HepG2 (cell line): ENCODE results near the gene TMEM74B. TPM values are rescaled to one million over a fixed set of nuclear protein-coding genes. Genes with fewer than 3 reads are reported as not detected.

Experiments
- ATM ChIP-seq: fragments of 450-650 bp; IDR thresholded peaks from 2 replicates; pipeline ENCODE4 v1.7.1; 2017; ENCODE audit warnings: mild to moderate bottlenecking, borderline replicate concordance
- CREM ChIP-seq, 2 experiments: sonication (generic) in 1 of 2; formaldehyde crosslinking in 1 of 2; IDR thresholded peaks; 2 replicates each; pipeline versions ENCODE4 v1.4.0 to v1.6.1; 2016 to 2020; ENCODE audit warnings: antibody characterized with exemption in 1 of 2, mild to moderate bottlenecking in 1 of 2, missing genetic modification reagents in 1 of 2
- ETV6 ChIP-seq: sonication (generic); formaldehyde crosslinking; conservative IDR thresholded peaks from 2 replicates; pipeline ENCODE4 v1.4.0; 2020; ENCODE audit warnings: missing genetic modification reagents
- FOXA3 ChIP-seq: IDR thresholded peaks from 2 replicates; pipeline ENCODE4 v1.6.1; 2016; ENCODE audit warnings: missing genetic modification reagents, missing compliant biosample characterization
- GABPA ChIP-seq, 2 experiments: IDR thresholded peaks; 2 replicates each; pipeline ENCODE4 v1.6.1; 2011 to 2016; ENCODE audit warnings: low read depth in 2 of 2, low read length in 1 of 2, missing biosample characterization in 1 of 2, missing genetic modification characterization in 1 of 2
- GATAD1 ChIP-seq: IDR thresholded peaks from 2 replicates; pipeline ENCODE4 v1.6.1; 2016; ENCODE audit warnings: missing genetic modification reagents, missing compliant biosample characterization
- GMEB1 ChIP-seq: sonication (generic); formaldehyde crosslinking; IDR thresholded peaks from 2 replicates; pipeline ENCODE4 v1.5.1; 2020; ENCODE audit warnings: missing genetic modification reagents, mild to moderate bottlenecking, borderline replicate concordance
- HOMEZ ChIP-seq: IDR thresholded peaks from 2 replicates; pipeline ENCODE4 v1.6.1; 2016; ENCODE audit warnings: low read depth
- IKZF4 ChIP-seq: sonication (generic); formaldehyde crosslinking; IDR thresholded peaks from 2 replicates; pipeline ENCODE4 v1.5.1; 2020; ENCODE audit warnings: borderline replicate concordance, mild to moderate bottlenecking, low read depth, missing genetic modification reagents; ENCODE audit errors: not compliant biosample characterization
- MZF1 ChIP-seq: sonication (generic); formaldehyde crosslinking; IDR thresholded peaks from 2 replicates; pipeline ENCODE4 v1.8.1; 2023; ENCODE audit warnings: mild to moderate bottlenecking, missing genetic modification reagents, borderline replicate concordance
- NR1H2 ChIP-seq: sonication (generic); formaldehyde crosslinking; IDR thresholded peaks from 2 replicates; pipeline ENCODE4 v1.8.1; 2022; ENCODE audit warnings: low read depth, missing genetic modification reagents, borderline replicate concordance
- RXRB ChIP-seq: IDR thresholded peaks from 2 replicates; pipeline ENCODE4 v1.6.1; 2016; ENCODE audit warnings: borderline replicate concordance, missing genetic modification reagents, missing compliant biosample characterization
- SMAD3 ChIP-seq: sonication (generic); formaldehyde crosslinking; IDR thresholded peaks from 2 replicates; pipeline ENCODE4 v1.4.0; 2020; ENCODE audit warnings: missing genetic modification reagents
- TBL1XR1 ChIP-seq: fragments of 150-350 bp; IDR thresholded peaks from 2 replicates; pipeline ENCODE4 v1.6.1; 2014; ENCODE audit warnings: borderline replicate concordance, low read length; ENCODE audit not compliant: partially characterized antibody
- TCF7 ChIP-seq: sonication (generic); IDR thresholded peaks from 2 replicates; pipeline ENCODE4 v1.6.1; 2016; ENCODE audit warnings: antibody characterized with exemption, low read depth
- ZNF124 ChIP-seq: sonication (generic); formaldehyde crosslinking; IDR thresholded peaks from 2 replicates; pipeline ENCODE4 v1.4.0; 2020; ENCODE audit warnings: missing genetic modification reagents
- ZNF251 ChIP-seq: sonication (generic); formaldehyde crosslinking; IDR thresholded peaks from 2 replicates; pipeline ENCODE4 v1.9.0; 2021; ENCODE audit warnings: mild to moderate bottlenecking, missing genetic modification reagents
- ZNF260 ChIP-seq: sonication (generic); formaldehyde crosslinking; IDR thresholded peaks from 2 replicates; pipeline ENCODE4 v1.4.0; 2020; ENCODE audit warnings: missing genetic modification reagents, low read depth, mild to moderate bottlenecking, borderline replicate concordance
- ZNF441 ChIP-seq: sonication (generic); formaldehyde crosslinking; IDR thresholded peaks from 2 replicates; pipeline ENCODE4 v1.7.0; 2021; ENCODE audit warnings: missing genetic modification reagents, borderline replicate concordance
- ZNF552 ChIP-seq: sonication (generic); formaldehyde crosslinking; IDR thresholded peaks from 2 replicates; pipeline ENCODE4 v1.9.0; 2022; ENCODE audit warnings: missing genetic modification reagents, mild to moderate bottlenecking, borderline replicate concordance
- ZNF790 ChIP-seq: sonication (generic); formaldehyde crosslinking; IDR thresholded peaks from 2 replicates; pipeline ENCODE4 v1.8.0; 2022; ENCODE audit warnings: missing genetic modification reagents, mild to moderate bottlenecking, borderline replicate concordance
- ZZZ3 ChIP-seq: sonication (generic); formaldehyde crosslinking; IDR thresholded peaks from 2 replicates; pipeline ENCODE4 v1.4.0; 2020; ENCODE audit warnings: missing genetic modification reagents, mild to moderate bottlenecking, borderline replicate concordance
- polyA plus RNA-seq, 8 experiments: library from polyadenylated mRNA; depleted of rRNA in 3 of 8; stranded (reverse) in 7 of 8; unstranded in 1 of 8; fragments of >200 nt; fragmentation: Illumina TruSeq in 4 of 8; extraction: Trizol in 4 of 8; gene quantifications; 2 replicates each; pipeline versions ENCODE4 v1.2.1 to v1.2.3, GENCODE V29; 2011 to 2016; ENCODE audit warnings: low read depth in 4 of 8, missing spikeins in 1 of 8, mixed read lengths in 1 of 8; ENCODE audit not compliant: insufficient read depth in 1 of 8
- total RNA-seq, 5 experiments: library from RNA; depleted of rRNA; stranded (reverse); fragments of >200 nt; fragmentation: Illumina TruSeq; extraction: Trizol; gene quantifications; 2 replicates each; pipeline ENCODE4 v1.2.3, GENCODE V29; 2016; ENCODE audit warnings: low read depth in 1 of 5

Gene TMEM74B
- total and polyA plus RNA-seq, 2 of the 13 experiments (the other 11 are each of a cell fraction or from before 2014, with no cell fraction given) = 4.7 to 18.4 TPM

DNA sequence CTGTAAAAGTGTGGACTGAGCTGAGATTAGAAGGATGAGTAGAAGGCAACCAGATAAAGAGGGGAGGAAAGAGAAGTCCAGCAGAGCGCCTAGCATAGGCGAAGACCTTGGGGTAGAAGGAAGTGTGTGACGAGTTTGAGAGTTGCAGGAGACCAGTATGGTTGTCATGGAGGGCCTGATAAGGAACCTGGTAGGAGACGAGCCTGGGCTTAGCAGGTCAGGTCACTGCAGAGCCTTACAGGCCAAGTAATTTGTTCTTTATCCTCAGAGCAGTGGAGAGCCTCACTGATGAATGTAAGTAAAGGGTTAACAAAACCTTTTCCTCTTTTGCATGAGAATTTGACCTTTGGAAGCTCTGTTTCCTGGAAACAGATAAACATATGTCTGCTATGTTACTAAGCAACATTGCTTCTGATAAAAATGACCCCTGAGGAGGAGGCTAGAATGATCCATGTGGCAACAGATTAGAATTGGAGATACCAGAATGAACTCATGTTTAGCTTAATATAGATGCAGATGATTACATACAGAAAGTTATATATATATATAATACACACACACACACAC, 2.9 kb upstream of the TMEM74B start (continued):
- 0 out of 2 replicates have a peak, but pooled peaks have one; percentile 69 for TF ChIP-seq ZNF124 (CRISPR knock-in tag)
- no peak for TF ChIP-seq IKZF4 (CRISPR knock-in tag)
- TF ChIP-seq ZNF441 = no peak
- TF ChIP-seq ZNF251 (CRISPR knock-in tag) = no peak
- TF ChIP-seq RXRB (CRISPR knock-in tag) = peak; percentile 69; the same call in 1 of the 2 replicates
- TF ChIP-seq MZF1 (CRISPR knock-in tag) = no peak
- 0 out of 2 replicates have a peak, but pooled peaks have one; percentile 48 for TF ChIP-seq ETV6 (CRISPR knock-in tag)
- peak; percentile 56; the same call in 1 of the 2 replicates for TF ChIP-seq CREM (IDR thresholded peaks at IDR 0.05)
- TF ChIP-seq CREM (CRISPR knock-in tag; IDR thresholded peaks at IDR 0.05) = no peak
- no peak for TF ChIP-seq NR1H2 (CRISPR knock-in tag)
- no peak for TF ChIP-seq ATM
- TF ChIP-seq TBL1XR1 = peak; percentile 73
- TF ChIP-seq ZZZ3 (CRISPR knock-in tag) = no peak
- TF ChIP-seq FOXA3 = peak; percentile 57; the same call in 1 of the 2 replicates
- TF ChIP-seq TCF7 = no peak
- no peak for TF ChIP-seq ZNF260 (CRISPR knock-in tag)
- TF ChIP-seq HOMEZ (CRISPR knock-in tag) = no peak
- 0 out of 2 replicates have a peak, but pooled peaks have one; percentile 28 for TF ChIP-seq SMAD3
- 0 out of 2 replicates have a peak, but pooled peaks have one; percentile 21 for TF ChIP-seq GATAD1
- no peak for TF ChIP-seq ZNF552
- no peak for TF ChIP-seq ZNF790 (CRISPR knock-in tag)
- no peak for TF ChIP-seq GMEB1 (CRISPR knock-in tag)
- no peak for TF ChIP-seq GABPA (IDR thresholded peaks at IDR 0.05; ENCODE audit: low read depth, low read length)
- peak; percentile 73 for TF ChIP-seq GABPA (CRISPR knock-in tag; IDR thresholded peaks at IDR 0.05; ENCODE audit: low read depth)
